K562 treated with DMSO at 1 percent for 4 hours (cell line): Measurements from ENCODE around the gene KNOP1. TPM values are rescaled to one million over a fixed set of nuclear protein-coding genes. Genes with fewer than 3 reads are reported as not detected.

Experiments used
- total RNA-seq: library from RNA; unstranded; fragments of 300-600 nt; gene quantifications from 2 replicates; pipeline ENCODE4 v1.2.3, GENCODE V29; 2022; ENCODE audit not compliant: insufficient read depth

The KNOP1 gene, protein sequence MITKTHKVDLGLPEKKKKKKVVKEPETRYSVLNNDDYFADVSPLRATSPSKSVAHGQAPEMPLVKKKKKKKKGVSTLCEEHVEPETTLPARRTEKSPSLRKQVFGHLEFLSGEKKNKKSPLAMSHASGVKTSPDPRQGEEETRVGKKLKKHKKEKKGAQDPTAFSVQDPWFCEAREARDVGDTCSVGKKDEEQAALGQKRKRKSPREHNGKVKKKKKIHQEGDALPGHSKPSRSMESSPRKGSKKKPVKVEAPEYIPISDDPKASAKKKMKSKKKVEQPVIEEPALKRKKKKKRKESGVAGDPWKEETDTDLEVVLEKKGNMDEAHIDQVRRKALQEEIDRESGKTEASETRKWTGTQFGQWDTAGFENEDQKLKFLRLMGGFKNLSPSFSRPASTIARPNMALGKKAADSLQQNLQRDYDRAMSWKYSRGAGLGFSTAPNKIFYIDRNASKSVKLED
- total RNA-seq, result 8.4 and 8.7 TPM in 2 replicates

GRCh38 chr16:19717741-19718623, at the start of gene KNOP1, which contains the start of gene IQCK:
KNOP1 (minus strand) TSS chr16:19718227; CDS start chr16:19715035, 3,192 bp downstream.
IQCK (plus strand) TSS chr16:19718271; CDS start chr16:19718307, 36 bp downstream.

Other genes with a start within 250 kb of the KNOP1 start
- gene GDE1, start 196.1 kb downstream of the KNOP1 start, total RNA-seq, result 59.6 and 68.8 TPM in 2 replicates
- 6.3 and 8.2 TPM in 2 replicates for gene CCP110, start 194.3 kb downstream of the KNOP1 start, total RNA-seq
- 11.3 and 13.2 TPM in 2 replicates for gene VPS35L, start 162.5 kb downstream of the KNOP1 start, total RNA-seq
- 4.6 and 4.9 TPM in 2 replicates for gene IQCK, start within 50 bp of the KNOP1 start, total RNA-seq
- 1.5 and 2.0 TPM in 2 replicates for gene GPRC5B, start 166.6 kb upstream of the KNOP1 start, total RNA-seq